Measurements from ENCODE around the gene LGI4.

DNA sequence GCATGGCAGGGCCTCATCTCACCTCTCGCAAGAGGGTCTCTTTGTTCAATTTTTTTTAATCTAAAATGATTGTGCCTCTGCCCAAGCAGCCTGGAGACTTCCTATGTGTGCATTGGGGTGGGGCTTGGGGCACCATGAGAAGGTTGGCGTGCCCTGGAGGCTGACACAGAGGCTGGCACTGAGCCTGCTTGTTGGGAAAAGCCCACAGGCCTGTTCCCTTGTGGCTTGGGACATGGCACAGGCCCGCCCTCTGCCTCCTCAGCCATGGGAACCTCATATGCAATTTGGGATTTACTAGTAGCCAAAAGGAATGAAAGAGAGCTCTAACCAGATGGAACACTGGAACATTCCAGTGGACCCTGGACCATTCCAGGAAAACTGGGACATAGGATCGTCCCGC, 11.3 kb downstream of the LGI4 start:
- TF ChIP-seq, protein P1, sequence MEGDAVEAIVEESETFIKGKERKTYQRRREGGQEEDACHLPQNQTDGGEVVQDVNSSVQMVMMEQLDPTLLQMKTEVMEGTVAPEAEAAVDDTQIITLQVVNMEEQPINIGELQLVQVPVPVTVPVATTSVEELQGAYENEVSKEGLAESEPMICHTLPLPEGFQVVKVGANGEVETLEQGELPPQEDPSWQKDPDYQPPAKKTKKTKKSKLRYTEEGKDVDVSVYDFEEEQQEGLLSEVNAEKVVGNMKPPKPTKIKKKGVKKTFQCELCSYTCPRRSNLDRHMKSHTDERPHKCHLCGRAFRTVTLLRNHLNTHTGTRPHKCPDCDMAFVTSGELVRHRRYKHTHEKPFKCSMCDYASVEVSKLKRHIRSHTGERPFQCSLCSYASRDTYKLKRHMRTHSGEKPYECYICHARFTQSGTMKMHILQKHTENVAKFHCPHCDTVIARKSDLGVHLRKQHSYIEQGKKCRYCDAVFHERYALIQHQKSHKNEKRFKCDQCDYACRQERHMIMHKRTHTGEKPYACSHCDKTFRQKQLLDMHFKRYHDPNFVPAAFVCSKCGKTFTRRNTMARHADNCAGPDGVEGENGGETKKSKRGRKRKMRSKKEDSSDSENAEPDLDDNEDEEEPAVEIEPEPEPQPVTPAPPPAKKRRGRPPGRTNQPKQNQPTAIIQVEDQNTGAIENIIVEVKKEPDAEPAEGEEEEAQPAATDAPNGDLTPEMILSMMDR (IDR thresholded peaks at IDR 0.05) = no peak
- no peak for TF ChIP-seq POLR2A (IDR thresholded peaks at IDR 0.05; ENCODE audit: low read length)
- TF ChIP-seq USF2 (IDR thresholded peaks at IDR 0.05) = no peak
- no peak for TF ChIP-seq KDM1A (IDR thresholded peaks at IDR 0.05; ENCODE audit: low read depth)
- TF ChIP-seq, protein P2, sequence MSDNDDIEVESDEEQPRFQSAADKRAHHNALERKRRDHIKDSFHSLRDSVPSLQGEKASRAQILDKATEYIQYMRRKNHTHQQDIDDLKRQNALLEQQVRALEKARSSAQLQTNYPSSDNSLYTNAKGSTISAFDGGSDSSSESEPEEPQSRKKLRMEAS (IDR thresholded peaks at IDR 0.05) = no peak
- TF ChIP-seq EP300 (IDR thresholded peaks at IDR 0.05) = no peak
- TF ChIP-seq MYC (IDR thresholded peaks at IDR 0.05; ENCODE audit: borderline replicate concordance, low read length) = no peak
- TF ChIP-seq REST (IDR thresholded peaks at IDR 0.05) = no peak
- no peak for TF ChIP-seq RFX5 (IDR thresholded peaks at IDR 0.05)
- TF ChIP-seq SMC3 (IDR thresholded peaks at IDR 0.05) = no peak

Data from A549 (cell line).